Stimulated activated naive B cell treated with anti-CD40 and anti-IgM and Interleukin-4, amounts not matched to agents 10 μg/mL and 1 μg/mL and 100 μg/mL, for 72 hours (primary cell): Measurements from ENCODE around the gene WWOX.

Source experiments
- ATAC-seq, 2 donors: fragments of 150-1000 bp; cut with Tn5 transposase; replicated peaks; 2 replicates each; pipeline ENCODE4 v1.10.0; 2021; ENCODE audit warnings: moderate library complexity in 1 of 2
- DNase-seq: peaks from one replicate; pipeline ENCODE4 v3.0.0; 2021
- H3K27ac Mint-ChIP-seq: one replicate; pipeline ENCODE4 v1.8.0; 2022; ENCODE audit warnings: mild to moderate bottlenecking, mixed read lengths
- H3K27me3 Mint-ChIP-seq, 2 donors: one replicate each; pipeline ENCODE4 v1.8.0; 2022; ENCODE audit warnings: mixed read lengths in 2 of 2
- H3K36me3 Mint-ChIP-seq, 2 donors: one replicate each; pipeline ENCODE4 v1.8.0; 2022; ENCODE audit warnings: mixed read lengths in 2 of 2, mild to moderate bottlenecking in 1 of 2
- H3K4me1 Mint-ChIP-seq, 2 donors: one replicate each; pipeline ENCODE4 v1.8.0; 2022; ENCODE audit warnings: mixed read lengths in 2 of 2, mild to moderate bottlenecking in 1 of 2
- H3K4me3 Mint-ChIP-seq, 2 donors: one replicate each; pipeline ENCODE4 v1.8.0; 2022; ENCODE audit warnings: mild to moderate bottlenecking in 2 of 2, mixed read lengths in 2 of 2, moderate library complexity in 1 of 2
- H3K9me3 Mint-ChIP-seq, 2 donors: one replicate each; pipeline ENCODE4 v1.8.0; 2022; ENCODE audit warnings: mixed read lengths in 2 of 2, mild to moderate bottlenecking in 1 of 2

Gene WWOX

GRCh38 chr16:78392585-78393195, 293.2 kb downstream of the WWOX start:
- Mint-ChIP-seq H3K27ac (no peak overlapping the region), H3K36me3 (peaks cover under 1 to 18% of the 10 kb centered on the region in 2 donors), H3K4me1 (no peaks in the 10 kb centered on the region), H3K27me3 (no peaks in the 10 kb centered on the region), H3K4me3 (no peak overlapping the region), H3K9me3 (no peaks in the 10 kb centered on the region)
- ATAC-seq (no peak), DNase-seq (no peak)

GRCh38 chr16:78395035-78395434, 295.6 kb downstream of the WWOX start:
- Mint-ChIP-seq H3K36me3 (peaks cover 0 to 15% of the 10 kb centered on the region in 2 donors), H3K27ac (no peak overlapping the region)

GRCh38 chr16:78396046-78396445, 296.6 kb downstream of the WWOX start:
- Mint-ChIP-seq H3K4me1 (no peaks in the 10 kb centered on the region), H3K4me3 (no peak overlapping the region), H3K27me3 (no peaks in the 10 kb centered on the region), H3K36me3 (peaks cover 0 to 13% of the 10 kb centered on the region in 2 donors), H3K27ac (no peak overlapping the region), H3K9me3 (no peaks in the 10 kb centered on the region)
- DNase-seq (no peak), ATAC-seq (no peak)

More at GRCh38 chr16:78395035-78395434, 295.6 kb downstream of the WWOX start:
- no peaks in the 10 kb centered on the region for H3K27me3 Mint-ChIP-seq
- no peak for DNase-seq
- no peak for ATAC-seq
- no peak overlapping the region for H3K4me3 Mint-ChIP-seq
- H3K9me3 Mint-ChIP-seq, result no peaks in the 10 kb centered on the region
- no peaks in the 10 kb centered on the region for H3K4me1 Mint-ChIP-seq

- Mint-ChIP-seq H3K36me3 (peaks cover 0 to 10% of the 10 kb centered on the region in 2 donors), H3K9me3 (no peaks in the 10 kb centered on the region), H3K4me3 (no peak overlapping the region), H3K4me1 (no peaks in the 10 kb centered on the region), H3K27ac (no peak overlapping the region), H3K27me3 (no peaks in the 10 kb centered on the region)
- DNase-seq (no peak), ATAC-seq (no peak)
These were observed 297.2 kb downstream of the WWOX start for GRCh38 chr16:78396673-78397072.

DNA sequence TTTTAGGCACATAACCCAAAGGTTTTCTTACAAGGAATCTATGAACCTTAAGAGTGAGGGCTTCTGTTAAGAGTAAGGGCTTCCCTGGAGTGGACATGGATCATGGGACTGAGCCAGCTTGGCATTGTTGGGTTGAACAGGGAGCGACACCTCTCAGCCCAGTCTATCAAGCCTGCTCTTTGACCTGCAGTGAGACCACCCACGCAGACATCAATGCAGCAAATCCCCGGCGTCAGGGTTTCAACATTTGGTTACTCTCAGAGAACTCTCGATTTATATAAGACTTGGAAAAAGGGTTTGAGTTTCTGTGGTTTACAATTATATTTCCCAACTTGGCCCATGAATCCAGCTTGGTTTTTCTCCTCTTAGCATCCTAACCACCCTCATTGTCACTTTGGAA, 299.9 kb downstream of the WWOX start:
- Mint-ChIP-seq H3K27me3 (no peaks in the 10 kb centered on the region), H3K4me1 (no peaks in the 10 kb centered on the region), H3K27ac (no peak overlapping the region), H3K36me3 (no peaks in the 10 kb centered on the region), H3K4me3 (no peak overlapping the region), H3K9me3 (no peaks in the 10 kb centered on the region)
- ATAC-seq (no peak), DNase-seq (no peak)

GRCh38 chr16:78402833-78403232, 303.4 kb downstream of the WWOX start:
- DNase-seq (no peak), ATAC-seq (no peak)
- H3K27ac Mint-ChIP-seq, result no peak overlapping the region
- H3K36me3 Mint-ChIP-seq, result peaks cover 0 to 5% of the 10 kb centered on the region in 2 donors
- no peaks in the 10 kb centered on the region for H3K27me3 Mint-ChIP-seq
- H3K4me3 Mint-ChIP-seq, result no peak overlapping the region
- no peaks in the 10 kb centered on the region for H3K4me1 Mint-ChIP-seq
- no peaks in the 10 kb centered on the region for H3K9me3 Mint-ChIP-seq

GRCh38 chr16:78405040-78405439, 305.6 kb downstream of the WWOX start:
- H3K36me3 Mint-ChIP-seq, result peaks cover 7 to 15% of the 10 kb centered on the region in 2 donors
- peaks cover 9% of the 10 kb centered on the region in 2 donors for H3K9me3 Mint-ChIP-seq
- DNase-seq (no peak), ATAC-seq (no peak)
- H3K27me3 Mint-ChIP-seq, result no peaks in the 10 kb centered on the region
- H3K4me1 Mint-ChIP-seq, result no peaks in the 10 kb centered on the region
- no peak overlapping the region for H3K27ac Mint-ChIP-seq
- H3K4me3 Mint-ChIP-seq, result no peak overlapping the region

DNA sequence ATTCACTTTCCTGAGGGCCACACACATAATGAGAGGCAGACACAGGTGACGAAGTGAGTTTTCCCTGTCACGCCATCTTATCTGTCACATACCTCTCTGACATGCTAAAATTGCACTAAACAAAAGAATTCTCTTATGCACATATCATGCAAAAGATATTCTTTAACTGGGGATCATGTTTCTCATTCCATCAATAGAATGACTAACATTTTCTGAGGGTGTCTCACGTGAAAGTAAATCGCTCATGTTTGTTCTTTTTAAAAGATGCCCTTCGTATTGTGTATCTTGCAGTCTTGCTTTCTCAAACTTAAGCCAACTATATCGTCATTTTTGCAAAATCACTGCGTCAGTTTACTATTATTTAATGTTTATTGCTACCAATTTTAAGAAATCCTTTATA, 306.4 kb downstream of the WWOX start:
- H3K36me3 Mint-ChIP-seq, result peaks cover 8 to 17% of the 10 kb centered on the region in 2 donors
- no peak overlapping the region for H3K27ac Mint-ChIP-seq
- no peaks in the 10 kb centered on the region for H3K27me3 Mint-ChIP-seq
- DNase-seq (no peak), ATAC-seq (no peak)
- H3K9me3 Mint-ChIP-seq, result peaks cover 9 to 11% of the 10 kb centered on the region in 2 donors
- no peak overlapping the region for H3K4me3 Mint-ChIP-seq
- H3K4me1 Mint-ChIP-seq, result no peaks in the 10 kb centered on the region

- ATAC-seq, result no peak
These were observed 307.7 kb downstream of the WWOX start for GRCh38 chr16:78407191-78407590.

DNA sequence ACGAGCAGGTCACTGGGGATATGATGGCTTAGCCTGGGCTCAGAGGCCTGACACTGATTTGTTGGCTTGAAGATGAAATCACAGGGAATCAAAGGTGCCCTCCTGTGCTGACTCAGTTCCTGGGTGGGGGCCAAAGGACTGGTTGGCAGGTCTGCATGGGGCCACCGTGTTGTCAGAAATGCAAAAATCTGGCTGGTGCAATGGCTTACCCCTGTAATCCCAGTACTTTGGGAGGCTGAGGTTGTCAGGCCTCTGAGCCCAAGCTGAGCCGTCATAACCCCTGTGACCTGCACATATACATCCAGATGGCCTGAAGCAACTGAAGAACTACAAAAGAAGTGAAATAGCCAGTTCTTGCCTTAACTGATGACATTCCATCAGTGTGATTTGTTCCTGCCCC, 314.2 kb downstream of the WWOX start:
- no peaks in the 10 kb centered on the region for H3K4me1 Mint-ChIP-seq
- ATAC-seq, result no peak
- peaks cover 14 to 19% of the 10 kb centered on the region in 2 donors for H3K9me3 Mint-ChIP-seq
- no peak for DNase-seq
- no peaks in the 10 kb centered on the region for H3K27me3 Mint-ChIP-seq
- peaks cover 15 to 21% of the 10 kb centered on the region in 2 donors for H3K36me3 Mint-ChIP-seq
- no peak overlapping the region for H3K4me3 Mint-ChIP-seq
- no peak overlapping the region for H3K27ac Mint-ChIP-seq

More at GRCh38 chr16:78407191-78407590, 307.7 kb downstream of the WWOX start:
- Mint-ChIP-seq H3K36me3 (peaks cover 11 to 19% of the 10 kb centered on the region in 2 donors), H3K27ac (no peak overlapping the region), H3K27me3 (no peaks in the 10 kb centered on the region), H3K4me1 (no peaks in the 10 kb centered on the region), H3K9me3 (peaks cover 12 to 13% of the 10 kb centered on the region in 2 donors), H3K4me3 (no peak overlapping the region)
- no peak for DNase-seq

DNA sequence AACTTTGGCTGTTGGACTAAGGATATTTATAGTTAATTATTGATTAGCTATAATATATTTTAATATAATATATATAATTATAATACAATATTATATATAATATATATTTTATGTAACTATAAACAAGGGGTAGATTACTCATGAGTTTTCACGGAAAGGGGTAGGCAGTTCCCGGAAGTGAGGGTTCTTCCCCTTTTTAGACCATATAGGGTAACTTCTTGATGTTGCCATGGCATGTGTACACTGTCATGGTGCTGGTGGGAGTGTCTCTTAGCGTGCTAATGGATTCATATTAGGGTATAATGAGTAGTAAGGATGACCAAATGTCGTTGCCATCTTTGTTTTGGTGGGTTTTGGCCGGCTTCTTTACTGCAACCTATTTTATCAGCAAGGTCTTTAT, 315.6 kb downstream of the WWOX start:
- no peak for DNase-seq
- ATAC-seq, result no peak
- H3K4me3 Mint-ChIP-seq, result no peak overlapping the region
- H3K27me3 Mint-ChIP-seq, result no peaks in the 10 kb centered on the region
- no peaks in the 10 kb centered on the region for H3K4me1 Mint-ChIP-seq
- peaks cover 12 to 18% of the 10 kb centered on the region in 2 donors for H3K9me3 Mint-ChIP-seq
- peaks cover 14 to 19% of the 10 kb centered on the region in 2 donors for H3K36me3 Mint-ChIP-seq
- H3K27ac Mint-ChIP-seq, result no peak overlapping the region

- H3K4me3 Mint-ChIP-seq, result no peak overlapping the region
- H3K4me1 Mint-ChIP-seq, result no peaks in the 10 kb centered on the region
- H3K9me3 Mint-ChIP-seq, result peaks cover 10 to 17% of the 10 kb centered on the region in 2 donors
- DNase-seq, result no peak
- H3K27me3 Mint-ChIP-seq, result no peaks in the 10 kb centered on the region
- no peak overlapping the region for H3K27ac Mint-ChIP-seq
- ATAC-seq, result no peak
- peaks cover 13 to 16% of the 10 kb centered on the region in 2 donors for H3K36me3 Mint-ChIP-seq
These were observed 316.2 kb downstream of the WWOX start for GRCh38 chr16:78415669-78416068.

DNA sequence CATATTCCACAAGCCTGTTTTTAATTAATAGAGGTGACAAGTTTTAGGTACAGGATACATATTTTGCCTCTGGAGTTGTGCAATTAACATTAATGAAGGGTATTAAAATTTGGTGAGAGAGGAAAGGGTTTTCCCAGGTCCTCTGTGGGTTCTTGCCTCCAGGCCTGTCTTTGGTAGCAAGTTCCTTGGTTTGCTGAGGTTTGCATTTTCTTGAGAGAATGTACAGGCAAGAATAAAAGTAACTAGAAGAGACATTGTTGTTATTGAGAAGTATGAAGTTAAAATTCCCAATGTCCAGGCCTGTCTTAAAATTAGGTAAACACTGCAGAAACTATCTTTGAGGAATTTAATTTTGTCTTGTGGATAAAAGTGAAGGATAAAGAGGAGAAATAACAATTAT, 316.9 kb downstream of the WWOX start:
- ATAC-seq (no peak), DNase-seq (no peak)
- peaks cover 10 to 17% of the 10 kb centered on the region in 2 donors for H3K9me3 Mint-ChIP-seq
- H3K4me3 Mint-ChIP-seq, result no peak overlapping the region
- H3K4me1 Mint-ChIP-seq, result no peaks in the 10 kb centered on the region
- H3K27me3 Mint-ChIP-seq, result no peaks in the 10 kb centered on the region
- peaks cover 13 to 16% of the 10 kb centered on the region in 2 donors for H3K36me3 Mint-ChIP-seq
- H3K27ac Mint-ChIP-seq, result no peak overlapping the region

DNA sequence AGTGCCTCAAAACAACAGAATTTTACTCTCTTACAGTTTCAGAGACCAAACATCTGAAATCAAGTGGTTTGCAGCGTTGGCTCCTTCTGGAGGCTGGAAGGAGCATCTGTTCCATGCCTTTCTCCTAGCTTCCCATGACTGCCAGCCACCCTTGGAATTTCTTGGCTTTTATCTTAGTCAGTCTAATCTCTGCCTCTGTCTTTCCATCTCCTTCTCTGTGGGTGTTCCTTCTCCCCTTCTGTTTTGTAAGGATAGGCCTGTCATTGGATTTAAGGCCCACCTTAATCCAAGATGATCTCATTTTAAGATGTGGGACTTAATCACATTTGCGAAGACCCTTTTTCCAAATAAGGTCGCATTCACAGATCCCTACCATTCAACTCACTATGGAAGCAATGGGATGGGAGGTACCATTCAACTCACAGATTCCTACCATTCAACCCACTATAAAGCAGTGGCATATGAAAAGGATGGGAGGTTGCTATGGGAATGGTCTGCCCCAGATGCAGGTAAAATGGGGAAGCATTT, 321.8 kb downstream of the WWOX start:
- Mint-ChIP-seq H3K27me3 (no peaks in the 10 kb centered on the region), H3K4me1 (no peaks in the 10 kb centered on the region), H3K36me3 (peaks cover 5 to 7% of the 10 kb centered on the region in 2 donors), H3K27ac (no peak overlapping the region), H3K9me3 (peaks cover 0 to 1% of the 10 kb centered on the region in 2 donors), H3K4me3 (no peak overlapping the region)
- DNase-seq, result no peak
- ATAC-seq, result no peak

- peaks cover 12 to 28% of the 10 kb centered on the region in 2 donors for H3K36me3 Mint-ChIP-seq
- no peak overlapping the region for H3K4me3 Mint-ChIP-seq
- no peak for ATAC-seq
- no peak overlapping the region for H3K27ac Mint-ChIP-seq
- no peaks in the 10 kb centered on the region for H3K27me3 Mint-ChIP-seq
- no peaks in the 10 kb centered on the region for H3K9me3 Mint-ChIP-seq
- no peak for DNase-seq
- no peaks in the 10 kb centered on the region for H3K4me1 Mint-ChIP-seq
These were observed 325.8 kb downstream of the WWOX start for GRCh38 chr16:78425281-78425680.
